ENCODE results near the gene CHD2.
"Not testable (repeated sequence)": the region's sequence is repeated elsewhere in the genome, so short reads cannot be mapped to it uniquely, and the experiment has no call there.

CHD2 gene

GRCh38 chr15:93049914-93050578 is 149.9 kb downstream of the CHD2 start:
- peak; percentile 25 for DNase-seq (ENCODE audit: low spot score)

- no peak for DNase-seq (ENCODE audit: low spot score)
Measured at GRCh38 chr15:93050648-93051047, 150.5 kb downstream of the CHD2 start.

GRCh38 chr15:93051236-93052089 is 151.3 kb downstream of the CHD2 start:
- DNase-seq (ENCODE audit: low spot score) = no peak

- DNase-seq (ENCODE audit: low spot score) = no peak
Measured at GRCh38 chr15:93052090-93052879, 152.2 kb downstream of the CHD2 start.

- no peak for DNase-seq (ENCODE audit: low spot score)
Measured at GRCh38 chr15:93055211-93055610, 155.1 kb downstream of the CHD2 start.

- no peak for DNase-seq (ENCODE audit: low spot score)
Measured at GRCh38 chr15:93056836-93057235, 156.7 kb downstream of the CHD2 start.

- no peak for DNase-seq (ENCODE audit: low spot score)
Measured at GRCh38 chr15:93057618-93058017, 157.5 kb downstream of the CHD2 start.

GRCh38 chr15:93058128-93058527 is 158.0 kb downstream of the CHD2 start:
- no peak for DNase-seq (ENCODE audit: low spot score)

GRCh38 chr15:93058904-93059427 is 158.8 kb downstream of the CHD2 start:
- DNase-seq (ENCODE audit: low spot score) = no peak

- no peak for DNase-seq (ENCODE audit: low spot score)
Measured at GRCh38 chr15:93059442-93059841, 159.3 kb downstream of the CHD2 start.

GRCh38 chr15:93060336-93061248 is 160.5 kb downstream of the CHD2 start:
- no peak for DNase-seq (ENCODE audit: low spot score)

- DNase-seq (ENCODE audit: low spot score) = not testable (repeated sequence)
Measured at GRCh38 chr15:93062628-93063261, 162.6 kb downstream of the CHD2 start.

GRCh38 chr15:93063262-93063671 is 163.1 kb downstream of the CHD2 start:
- DNase-seq (ENCODE audit: low spot score) = no peak

GRCh38 chr15:93063796-93064690 is 163.9 kb downstream of the CHD2 start:
- DNase-seq (ENCODE audit: low spot score) = no peak

GRCh38 chr15:93065641-93066045 is 165.5 kb downstream of the CHD2 start:
- DNase-seq (ENCODE audit: low spot score) = no peak

GRCh38 chr15:93066224-93066681 is 166.1 kb downstream of the CHD2 start:
- no peak for DNase-seq (ENCODE audit: low spot score)

- no peak for DNase-seq (ENCODE audit: low spot score)
Measured at GRCh38 chr15:93066834-93067648, 166.9 kb downstream of the CHD2 start.

- no peak for DNase-seq (ENCODE audit: low spot score)
Measured at GRCh38 chr15:93067649-93068085, 167.5 kb downstream of the CHD2 start.

Measured in CD4-positive, alpha-beta T cell treated with Interleukin-15 for 4 hours (primary cell).